ENCODE data around the gene PIK3R2.
"Not testable (repeated sequence)": the region's sequence is repeated elsewhere in the genome, so short reads cannot be mapped to it uniquely, and the experiment has no call there.

Gene PIK3R2

GRCh38 chr19:18155095-18156087, 2.4 kb downstream of the PIK3R2 start:
- no peak for DNase-seq (ENCODE audit: low read depth in 2 of 2)

- no peak for DNase-seq (ENCODE audit: low read depth in 2 of 2)
Observed at GRCh38 chr19:18156268-18156667, 3.3 kb downstream of the PIK3R2 start.

GRCh38 chr19:18156841-18157464, 4.0 kb downstream of the PIK3R2 start:
- DNase-seq (ENCODE audit: low read depth in 2 of 2), result no peak

DNA sequence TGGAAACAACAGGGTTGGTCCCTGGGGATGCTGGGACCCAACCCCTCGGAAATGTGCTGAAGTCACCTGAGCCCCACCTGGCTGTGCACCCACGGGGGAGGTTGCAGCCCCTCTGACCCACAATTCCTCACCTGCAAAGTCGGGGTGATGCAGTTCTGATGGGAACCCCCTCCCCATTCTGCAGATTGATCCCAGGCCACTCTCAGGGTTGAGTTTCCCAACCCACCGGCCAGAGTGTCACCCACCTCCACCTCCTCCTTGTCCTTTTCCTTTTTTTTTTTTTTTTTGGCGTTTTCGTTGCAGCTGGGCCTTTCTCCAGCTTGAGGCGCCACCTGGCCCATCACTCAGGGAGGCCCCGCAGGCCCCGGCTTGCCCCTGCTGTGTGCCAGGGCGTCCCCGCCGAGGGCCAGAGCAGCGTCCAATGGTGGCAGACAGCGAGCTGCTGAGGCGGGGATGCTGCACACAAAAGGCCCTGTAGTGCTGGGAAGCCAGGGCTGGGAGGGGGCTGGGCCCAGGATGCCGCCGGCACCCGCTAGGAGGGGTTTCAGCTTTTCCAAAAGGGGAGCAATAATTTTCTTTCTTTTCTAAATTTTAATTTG, 4.6 kb downstream of the PIK3R2 start:
- no peak for DNase-seq (ENCODE audit: low read depth in 2 of 2)

- no peak for DNase-seq (ENCODE audit: low read depth in 2 of 2)
Observed at GRCh38 chr19:18158467-18158866, 5.5 kb downstream of the PIK3R2 start.

GRCh38 chr19:18159059-18159616, 6.2 kb downstream of the PIK3R2 start:
- DNase-seq (ENCODE audit: low read depth in 2 of 2), result not testable (repeated sequence)

DNA sequence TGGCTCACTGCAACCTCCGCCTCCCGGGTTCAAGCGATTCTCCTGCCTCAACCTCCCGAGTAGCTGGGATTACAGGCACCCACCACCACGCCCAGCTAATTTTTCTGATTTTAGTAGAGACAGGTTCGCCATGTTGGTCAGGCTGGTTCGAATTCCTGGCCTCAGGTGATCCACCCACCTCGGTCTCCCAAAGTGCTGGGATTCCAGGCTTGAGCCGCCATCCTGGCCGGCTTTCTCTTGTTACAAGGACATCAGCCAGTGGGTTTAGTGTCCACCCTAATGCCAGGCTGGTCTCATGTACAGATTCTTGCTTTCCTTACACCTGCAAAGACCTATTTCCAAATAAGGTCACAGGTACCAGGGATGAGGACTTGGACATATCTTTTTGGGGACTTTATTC, 6.8 kb downstream of the PIK3R2 start:
- DNase-seq (ENCODE audit: low read depth in 2 of 2), result no peak

- no peak for DNase-seq (ENCODE audit: low read depth in 2 of 2)
Observed at GRCh38 chr19:18160493-18160970, 7.6 kb downstream of the PIK3R2 start.

GRCh38 chr19:18160971-18161635, 8.1 kb downstream of the PIK3R2 start:
- DNase-seq (ENCODE audit: low read depth in 2 of 2), result peak; percentile 79 to 83

GRCh38 chr19:18161636-18162002, 8.7 kb downstream of the PIK3R2 start:
- DNase-seq (ENCODE audit: low read depth in 2 of 2), result no peak

DNA sequence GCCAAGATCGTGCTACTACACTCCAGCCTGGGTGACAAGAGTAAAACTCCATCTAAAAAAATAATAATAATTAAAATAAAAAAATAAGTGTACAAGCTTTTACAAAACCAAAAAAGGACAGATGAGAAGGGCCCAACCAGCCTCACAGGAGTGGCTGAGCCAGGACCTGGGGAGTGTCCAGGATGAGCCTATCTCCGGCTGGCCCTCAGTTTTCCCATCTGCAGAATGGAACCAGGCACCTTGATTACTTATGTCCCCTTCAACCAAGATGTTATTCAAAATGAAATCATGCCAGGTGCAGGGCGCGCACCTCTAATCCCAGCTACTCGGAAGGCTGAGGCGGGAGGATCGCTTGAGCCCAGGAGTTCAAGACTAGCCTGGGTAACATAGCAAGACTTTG, 11.1 kb downstream of the PIK3R2 start:
- DNase-seq (ENCODE audit: low read depth in 2 of 2), result no peak

- DNase-seq (ENCODE audit: low read depth in 2 of 2), result no peak
Observed at GRCh38 chr19:18165794-18166544, 13.0 kb downstream of the PIK3R2 start.

- no peak for DNase-seq (ENCODE audit: low read depth in 2 of 2)
Observed at GRCh38 chr19:18167011-18167410, 14.0 kb downstream of the PIK3R2 start.

GRCh38 chr19:18167975-18168645, 15.1 kb downstream of the PIK3R2 start:
- DNase-seq (ENCODE audit: low read depth in 2 of 2), result peak; percentile 49 to 51

- no peak for DNase-seq (ENCODE audit: low read depth in 2 of 2)
Observed at GRCh38 chr19:18168673-18169381, 15.9 kb downstream of the PIK3R2 start.

DNA sequence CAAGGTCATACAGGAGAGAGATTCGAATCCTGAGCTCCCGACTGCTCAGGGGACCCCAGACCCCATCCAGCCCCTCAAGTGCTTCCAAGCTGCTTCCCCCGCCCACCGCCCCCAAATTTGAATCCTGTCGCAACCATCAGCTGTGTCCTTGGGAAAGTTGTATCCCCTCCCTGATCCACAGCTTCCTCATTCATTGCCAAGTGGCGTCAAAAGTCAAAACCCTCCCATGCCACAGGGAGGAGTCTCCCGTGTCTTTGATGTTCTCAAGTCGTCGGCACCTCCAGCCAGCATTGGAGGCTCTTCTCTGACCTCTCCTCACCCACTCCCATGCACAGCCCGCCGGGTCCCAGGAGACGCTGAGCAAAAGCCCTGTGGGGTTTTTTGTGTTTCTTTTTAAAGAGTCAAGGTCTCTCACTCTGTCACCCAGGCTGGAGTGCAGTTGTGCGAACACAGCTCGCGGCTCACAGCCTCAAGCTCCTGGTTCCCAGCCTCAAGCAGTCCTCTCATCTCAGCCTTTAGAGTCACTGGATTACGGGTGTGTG, 17.8 kb downstream of the PIK3R2 start:
- DNase-seq (ENCODE audit: low read depth in 2 of 2), result no peak

DNA sequence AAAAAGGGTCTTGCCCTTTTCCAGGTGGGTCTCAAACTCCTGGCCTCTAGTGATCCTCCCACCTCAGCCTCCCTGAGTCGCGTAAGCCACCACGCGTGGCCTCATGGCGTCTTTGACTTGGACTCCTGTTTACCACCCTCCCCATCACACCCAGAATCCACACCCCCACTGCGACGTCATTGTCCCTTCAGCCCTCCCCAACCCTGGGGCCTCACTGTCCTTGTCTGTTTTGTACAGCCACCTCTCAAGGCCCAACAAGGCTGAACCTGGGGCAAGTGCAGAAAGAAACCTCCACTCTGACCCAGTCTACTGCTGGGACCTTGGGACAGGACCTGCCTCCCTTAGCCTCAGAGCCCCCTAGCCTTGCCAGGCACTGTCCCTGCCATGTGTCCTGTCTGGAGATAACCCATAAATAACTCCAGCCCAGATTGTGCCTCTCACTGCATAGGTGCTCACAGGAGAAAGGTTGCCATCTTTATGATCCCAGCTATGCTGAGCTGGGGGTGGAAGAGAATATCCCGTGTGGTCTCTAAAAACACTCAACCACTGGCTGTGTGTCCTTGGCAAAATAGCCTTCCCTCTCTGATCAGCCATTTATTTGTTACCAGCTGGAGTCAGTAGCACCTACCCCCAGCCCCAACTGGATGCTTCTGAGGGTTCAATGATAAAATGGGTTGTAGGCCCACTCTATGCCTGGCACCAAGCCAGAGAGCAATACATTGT, 18.8 kb downstream of the PIK3R2 start:
- DNase-seq (ENCODE audit: low read depth in 2 of 2), result no peak

DNA sequence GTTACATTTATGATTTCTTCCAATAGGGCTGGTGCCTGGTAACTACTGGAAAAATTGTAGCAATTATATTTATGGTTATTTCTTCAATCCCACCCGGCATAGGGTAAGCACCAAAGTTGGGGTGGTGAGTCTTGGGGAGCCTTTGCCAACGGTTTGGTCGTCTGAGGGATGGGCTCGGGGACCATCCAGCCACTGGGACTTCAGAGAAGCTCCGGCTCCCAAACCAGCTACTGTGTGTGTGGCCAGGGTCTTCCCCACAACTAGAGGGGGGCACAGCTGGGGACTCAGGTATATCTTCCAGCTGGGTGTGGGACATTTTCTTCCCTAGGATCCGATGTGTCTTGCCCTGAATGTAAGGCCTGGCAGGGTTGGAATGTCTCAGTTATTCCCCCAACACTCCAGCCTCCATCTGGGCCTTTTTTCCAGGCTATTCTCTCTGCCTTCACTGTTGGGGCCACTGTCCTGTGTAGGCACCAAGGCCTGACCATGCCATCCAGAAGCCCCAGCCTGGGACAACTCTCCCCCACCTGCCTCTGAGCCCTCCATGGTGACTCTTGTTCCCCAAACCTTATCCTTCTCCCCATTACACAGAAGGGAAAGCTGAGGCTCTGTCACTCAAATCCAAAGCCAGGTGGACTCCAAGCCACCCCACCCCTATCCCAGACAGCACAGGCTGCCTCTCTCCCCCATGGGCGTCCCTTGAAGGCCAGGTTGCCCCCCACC, 19.5 kb downstream of the PIK3R2 start:
- DNase-seq (ENCODE audit: low read depth in 2 of 2), result no peak

All from stimulated activated CD4-positive, alpha-beta T cell treated with anti-CD3 and anti-CD28 coated beads, Interleukin-1b, Interleukin-23, amount 100 ng/mL, for 4 hours (primary cell).